BLaER1 treated with 17β-estradiol and CSF1 and Interleukin-3, amounts not matched to agents 10 nM and 100 nM (cell line): ENCODE results near the gene ECE1.
"Not testable (repeated sequence)": the region's sequence is repeated elsewhere in the genome, so short reads cannot be mapped to it uniquely, and the experiment has no call there.

Experiments
- H3K27ac ChIP-seq, 11 experiments: shearing (Covaris generic); formaldehyde crosslinking; 2 replicates each; pipeline ENCODE4 v1.8.1; 2022
- H3K27me3 ChIP-seq, 11 experiments: shearing (Covaris generic); formaldehyde crosslinking; 2 replicates each; pipeline ENCODE4 v1.8.1; 2022
- H3K36me3 ChIP-seq, 11 experiments: shearing (Covaris generic); formaldehyde crosslinking; 2 replicates each; pipeline ENCODE4 v1.8.1; 2022
- H3K4me1 ChIP-seq, 10 experiments: shearing (Covaris generic); formaldehyde crosslinking; 2 replicates each; pipeline ENCODE4 v1.8.1; 2022
- H3K4me2 ChIP-seq, 11 experiments: shearing (Covaris generic); formaldehyde crosslinking; 2 replicates each; pipeline ENCODE4 v1.8.1; 2022
- H3K4me3 ChIP-seq, 10 experiments: shearing (Covaris generic); formaldehyde crosslinking; 2 replicates each; pipeline ENCODE4 v1.8.1; 2022
- H3K9ac ChIP-seq, 11 experiments: shearing (Covaris generic); formaldehyde crosslinking; 2 replicates each; pipeline ENCODE4 v1.8.1; 2022
- H3K9me3 ChIP-seq, 11 experiments: shearing (Covaris generic); formaldehyde crosslinking; replicated peaks in 1 of 11; 2 replicates each; pipeline ENCODE4 v1.8.1; 2022
- H4K20me1 ChIP-seq, 11 experiments: shearing (Covaris generic); formaldehyde crosslinking; 2 replicates each; pipeline ENCODE4 v1.8.1; 2022
- Cebpa-rat ChIP-seq, 11 experiments: shearing (Covaris generic); IDR thresholded peaks; 2 replicates each; pipeline ENCODE4 v1.8.1; 2022

The ECE1 gene

GRCh38 chr1:21175324-21175669 is 115.0 kb downstream of the ECE1 start:
- Histone ChIP-seq H3K27ac (peak overlapping the region; percentile 79 to 96 (median 95)), H3K9me3 (no peaks in the 10 kb centered on the region), H3K4me2 (peak overlapping the region; percentile 82 to 98 (median 96)), H3K36me3 (peaks cover 12 to 43% (median 25%) of the 10 kb centered on the region in 11 experiments), H3K4me3 (peak overlapping the region; percentile 76 to 99 (median 96)), H3K9ac (peak overlapping the region; percentile 89 to 96 (median 95)), H3K27me3 (no peaks in the 10 kb centered on the region), H4K20me1 (peaks cover 49 to 58% (median 56%) of the 10 kb centered on the region in 11 experiments), H3K4me1 (peaks cover 25 to 43% (median 35%) of the 10 kb centered on the region in 10 experiments)
- no peak for TF ChIP-seq Cebpa-rat (IDR thresholded peaks at IDR 0.05)

DNA sequence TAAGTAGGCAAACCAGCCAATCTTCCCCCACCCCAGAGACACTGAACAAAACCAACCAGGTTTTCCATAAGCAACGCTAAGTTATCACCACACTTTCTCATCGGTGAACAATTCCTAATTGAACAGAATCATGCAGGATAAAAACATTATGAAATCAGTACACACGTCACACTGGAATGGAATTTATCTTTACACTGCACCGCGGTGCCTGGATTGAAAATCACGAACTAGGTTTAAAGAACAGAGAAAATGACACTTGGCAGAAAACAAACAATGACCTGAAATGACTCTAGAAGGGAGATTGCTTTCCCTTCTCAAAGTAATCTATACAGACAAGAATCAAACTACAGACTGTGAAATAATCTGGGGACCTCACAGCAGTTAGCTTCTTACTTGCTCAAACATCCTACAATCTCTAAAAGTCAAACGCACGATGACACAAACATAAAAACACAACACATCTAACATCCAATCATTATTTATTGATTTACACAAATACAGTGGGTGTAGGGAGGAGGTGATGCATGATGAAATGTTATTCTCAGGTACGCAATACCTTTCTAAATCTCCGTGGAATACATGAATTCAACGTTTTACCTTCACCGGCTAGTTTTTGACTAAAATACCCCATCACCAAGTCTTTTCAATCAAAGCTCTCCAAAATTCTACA is 115.5 kb downstream of the ECE1 start:
- H3K36me3 ChIP-seq = peaks cover 17 to 48% (median 30%) of the 10 kb centered on the region in 11 experiments
- H3K27me3 ChIP-seq = no peaks in the 10 kb centered on the region
- H3K9ac ChIP-seq = peak overlapping the region; percentile 51 to 96 (median 95); a peak in 20 of 22 replicates
- H4K20me1 ChIP-seq = peaks cover 52 to 63% (median 61%) of the 10 kb centered on the region in 11 experiments
- peak overlapping the region; percentile 82 to 98 (median 96) for H3K4me2 ChIP-seq
- H3K4me3 ChIP-seq = peak overlapping the region; percentile 76 to 99 (median 96)
- no peak for TF ChIP-seq Cebpa-rat (IDR thresholded peaks at IDR 0.05)
- peaks cover 25 to 43% (median 35%) of the 10 kb centered on the region in 10 experiments for H3K4me1 ChIP-seq
- H3K9me3 ChIP-seq = no peaks in the 10 kb centered on the region
- H3K27ac ChIP-seq = peak overlapping the region in 10 of 11 experiments; percentile 90 to 96 (median 95); a peak in 19 of 22 replicates

DNA sequence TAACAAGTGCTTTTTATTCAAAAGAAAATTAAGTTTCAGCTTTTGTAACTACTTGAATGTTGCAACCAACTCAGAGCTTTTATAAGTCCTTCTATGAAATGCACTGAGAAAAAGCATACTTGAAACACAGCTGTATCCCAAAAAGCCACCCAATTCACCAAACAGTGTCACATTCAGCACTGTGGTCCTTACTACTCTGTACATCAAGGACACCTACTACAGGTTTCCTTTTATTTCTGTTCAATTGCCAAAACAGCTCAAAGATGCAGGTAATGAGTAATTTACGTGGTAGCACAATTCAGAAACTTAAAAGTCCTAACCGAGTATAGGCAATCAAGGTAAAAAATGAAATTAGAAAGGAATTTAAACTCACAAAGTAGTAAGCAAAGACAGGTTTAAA is 116.0 kb downstream of the ECE1 start:
- H3K27me3 ChIP-seq = no peaks in the 10 kb centered on the region
- H3K27ac ChIP-seq = peak overlapping the region in 8 of 11 experiments; percentile 5 to 96 (median 95); a peak in 8 of 22 replicates
- peaks cover 23 to 54% (median 35%) of the 10 kb centered on the region in 11 experiments for H3K36me3 ChIP-seq
- peaks cover 25 to 43% (median 35%) of the 10 kb centered on the region in 10 experiments for H3K4me1 ChIP-seq
- no peaks in the 10 kb centered on the region for H3K9me3 ChIP-seq
- H3K4me2 ChIP-seq = peak overlapping the region; percentile 82 to 98 (median 96)
- H3K4me3 ChIP-seq = peak overlapping the region; percentile 76 to 99 (median 96); a peak in 17 of 20 replicates
- TF ChIP-seq Cebpa-rat (IDR thresholded peaks at IDR 0.05) = no peak
- H4K20me1 ChIP-seq = peaks cover 53 to 69% (median 63%) of the 10 kb centered on the region in 11 experiments
- peak overlapping the region; percentile 51 to 96 (median 95); a peak in 19 of 22 replicates for H3K9ac ChIP-seq

DNA sequence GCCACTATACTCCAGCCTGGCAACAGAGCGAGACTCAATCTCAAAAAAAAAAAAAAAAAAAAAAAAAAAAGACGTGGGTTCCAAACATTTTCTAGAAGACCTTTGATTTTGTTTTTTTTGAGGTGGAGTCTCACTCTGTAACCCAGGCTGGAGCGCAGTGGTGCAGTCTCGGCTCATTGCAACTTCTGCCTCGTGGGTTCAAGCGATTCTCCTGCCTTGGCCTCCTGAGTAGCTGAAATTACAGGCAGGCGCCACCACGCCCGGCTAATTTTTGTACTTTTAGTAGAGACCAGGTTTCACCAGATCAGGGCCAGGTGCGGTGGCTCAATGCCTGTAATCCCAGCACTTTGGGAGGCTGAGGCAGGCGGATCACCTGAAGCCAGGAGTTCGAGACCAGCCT is 117.2 kb downstream of the ECE1 start:
- H3K36me3 ChIP-seq = peaks cover 34 to 65% (median 47%) of the 10 kb centered on the region in 11 experiments
- not testable (repeated sequence) for H3K4me3 ChIP-seq, H3K9ac ChIP-seq, H3K27me3 ChIP-seq, H3K9me3 ChIP-seq, H3K27ac ChIP-seq
- H3K4me2 ChIP-seq = peak overlapping the region; percentile 82 to 98 (median 96); a peak in 15 of 22 replicates
- H3K4me1 ChIP-seq = peaks cover 25 to 43% (median 35%) of the 10 kb centered on the region in 10 experiments
- H4K20me1 ChIP-seq = peaks cover 63 to 80% (median 72%) of the 10 kb centered on the region in 11 experiments

DNA sequence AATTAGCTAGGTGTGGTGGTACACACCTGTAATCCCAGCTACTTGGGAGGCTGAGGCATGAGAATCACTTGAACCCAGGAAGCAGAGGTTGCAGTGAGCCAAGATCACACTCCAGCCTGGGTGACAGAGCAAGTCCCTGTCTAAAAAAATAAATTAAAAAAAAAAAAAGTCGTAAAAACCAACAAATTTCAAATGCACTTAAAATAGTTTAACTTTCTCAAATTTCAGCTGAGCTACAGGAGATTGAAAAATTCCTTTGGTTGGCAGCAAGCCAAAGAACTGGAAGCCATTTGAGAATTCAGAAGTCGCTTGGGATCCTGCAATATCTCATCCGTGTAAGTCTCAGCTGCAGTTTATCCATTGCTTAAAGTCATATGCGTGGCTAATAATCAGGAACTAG is 119.4 kb downstream of the ECE1 start:
- Histone ChIP-seq H3K36me3 (peaks cover 47 to 87% (median 69%) of the 10 kb centered on the region in 11 experiments), H3K4me1 (peaks cover 20 to 49% (median 39%) of the 10 kb centered on the region in 10 experiments), H4K20me1 (peaks cover 74 to 100% (median 94%) of the 10 kb centered on the region in 11 experiments), H3K4me2 (peak overlapping the region in 2 of 11 experiments; percentile 8 to 39; a peak in 1 of 22 replicates)
- not testable (repeated sequence) for H3K4me3 ChIP-seq, H3K27me3 ChIP-seq, H3K9me3 ChIP-seq, H3K9ac ChIP-seq, H3K27ac ChIP-seq

GRCh38 chr1:21168444-21168843 is 121.8 kb downstream of the ECE1 start:
- no peak overlapping the region for H3K4me3 ChIP-seq
- H3K4me1 ChIP-seq = peaks cover 3 to 45% (median 28%) of the 10 kb centered on the region in 10 experiments
- H4K20me1 ChIP-seq = peaks cover 79 to 100% (median 95%) of the 10 kb centered on the region in 11 experiments
- H3K27me3 ChIP-seq = no peaks in the 10 kb centered on the region
- no peak overlapping the region for H3K27ac ChIP-seq
- peaks cover 53 to 98% (median 85%) of the 10 kb centered on the region in 11 experiments for H3K36me3 ChIP-seq
- no peak for TF ChIP-seq Cebpa-rat (IDR thresholded peaks at IDR 0.05)
- no peak overlapping the region for H3K9ac ChIP-seq
- H3K9me3 ChIP-seq = peaks cover 0 to 8% (median 0%) of the 10 kb centered on the region in 11 experiments; a peak in 1 of 22 replicates
- H3K4me2 ChIP-seq = no peak overlapping the region
